Measurements from ENCODE around the gene G6PC2. TPM values are rescaled to one million over a fixed set of nuclear protein-coding genes. Genes with fewer than 3 reads are reported as not detected.
"Not testable (repeated sequence)": the region's sequence is repeated elsewhere in the genome, so short reads cannot be mapped to it uniquely, and the experiment has no call there.

The G6PC2 gene
- total RNA-seq, 2 experiments from 2014 or later, result not detected

DNA sequence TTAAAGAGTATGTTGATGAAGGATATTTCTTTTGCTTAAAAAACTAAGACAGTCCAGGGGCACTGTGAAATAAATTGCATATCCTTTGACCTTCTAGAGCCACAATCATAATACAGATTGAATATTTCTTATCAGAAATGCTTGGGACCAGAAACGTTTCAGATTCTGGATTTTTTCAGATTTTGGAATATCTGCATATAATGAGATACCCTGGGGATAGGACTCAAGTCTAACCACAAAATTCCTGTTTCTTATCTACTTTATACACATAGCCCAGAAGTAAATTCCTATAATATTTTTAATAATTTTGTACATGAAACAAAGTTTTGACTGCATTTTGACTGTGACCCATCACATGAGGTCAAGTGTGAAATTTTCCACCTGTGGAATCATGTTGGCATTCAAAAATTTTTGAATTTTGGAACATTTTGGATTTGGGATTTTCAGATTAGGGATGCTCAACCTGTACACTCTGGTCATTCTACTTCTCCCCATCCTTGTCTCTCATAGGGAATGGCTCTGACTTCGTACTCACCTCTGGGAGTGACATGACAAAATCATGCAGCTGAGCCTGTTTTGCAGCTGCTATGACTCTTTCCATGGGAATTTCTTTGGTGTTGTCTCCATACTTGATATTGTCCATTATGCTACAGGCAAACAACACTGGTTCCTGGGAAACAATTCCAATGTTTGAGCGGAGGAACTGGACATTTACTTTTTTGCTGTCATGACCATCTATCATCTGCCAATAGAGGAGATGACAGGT lies 25.7 kb downstream of the G6PC2 start:
- CTCF ChIA-PET, result interaction anchor here (0.5 kb wide), 1 partner anchor 137 kb away, joined by 3 read pairs; no protein-coding TSS in a partner anchor
- DNase-seq (no peak), ATAC-seq (no peak)
- Mint-ChIP-seq H3K27me3 (peaks cover 17% of the 10 kb centered on the region), H3K4me3 (no peak overlapping the region), H3K36me3 (ENCODE audit: low read depth) (no peaks in the 10 kb centered on the region), H3K9me3 (no peaks in the 10 kb centered on the region), H3K4me1 (ENCODE audit: low read depth) (no peaks in the 10 kb centered on the region), H3K27ac (no peak overlapping the region)
- TF ChIP-seq, protein P1, sequence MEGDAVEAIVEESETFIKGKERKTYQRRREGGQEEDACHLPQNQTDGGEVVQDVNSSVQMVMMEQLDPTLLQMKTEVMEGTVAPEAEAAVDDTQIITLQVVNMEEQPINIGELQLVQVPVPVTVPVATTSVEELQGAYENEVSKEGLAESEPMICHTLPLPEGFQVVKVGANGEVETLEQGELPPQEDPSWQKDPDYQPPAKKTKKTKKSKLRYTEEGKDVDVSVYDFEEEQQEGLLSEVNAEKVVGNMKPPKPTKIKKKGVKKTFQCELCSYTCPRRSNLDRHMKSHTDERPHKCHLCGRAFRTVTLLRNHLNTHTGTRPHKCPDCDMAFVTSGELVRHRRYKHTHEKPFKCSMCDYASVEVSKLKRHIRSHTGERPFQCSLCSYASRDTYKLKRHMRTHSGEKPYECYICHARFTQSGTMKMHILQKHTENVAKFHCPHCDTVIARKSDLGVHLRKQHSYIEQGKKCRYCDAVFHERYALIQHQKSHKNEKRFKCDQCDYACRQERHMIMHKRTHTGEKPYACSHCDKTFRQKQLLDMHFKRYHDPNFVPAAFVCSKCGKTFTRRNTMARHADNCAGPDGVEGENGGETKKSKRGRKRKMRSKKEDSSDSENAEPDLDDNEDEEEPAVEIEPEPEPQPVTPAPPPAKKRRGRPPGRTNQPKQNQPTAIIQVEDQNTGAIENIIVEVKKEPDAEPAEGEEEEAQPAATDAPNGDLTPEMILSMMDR (IDR thresholded peaks at IDR 0.05), result no peak
- intact Hi-C loops (cut with micrococcal nuclease), result no loop called here
- POLR2A ChIA-PET, result no interaction called here

DNA sequence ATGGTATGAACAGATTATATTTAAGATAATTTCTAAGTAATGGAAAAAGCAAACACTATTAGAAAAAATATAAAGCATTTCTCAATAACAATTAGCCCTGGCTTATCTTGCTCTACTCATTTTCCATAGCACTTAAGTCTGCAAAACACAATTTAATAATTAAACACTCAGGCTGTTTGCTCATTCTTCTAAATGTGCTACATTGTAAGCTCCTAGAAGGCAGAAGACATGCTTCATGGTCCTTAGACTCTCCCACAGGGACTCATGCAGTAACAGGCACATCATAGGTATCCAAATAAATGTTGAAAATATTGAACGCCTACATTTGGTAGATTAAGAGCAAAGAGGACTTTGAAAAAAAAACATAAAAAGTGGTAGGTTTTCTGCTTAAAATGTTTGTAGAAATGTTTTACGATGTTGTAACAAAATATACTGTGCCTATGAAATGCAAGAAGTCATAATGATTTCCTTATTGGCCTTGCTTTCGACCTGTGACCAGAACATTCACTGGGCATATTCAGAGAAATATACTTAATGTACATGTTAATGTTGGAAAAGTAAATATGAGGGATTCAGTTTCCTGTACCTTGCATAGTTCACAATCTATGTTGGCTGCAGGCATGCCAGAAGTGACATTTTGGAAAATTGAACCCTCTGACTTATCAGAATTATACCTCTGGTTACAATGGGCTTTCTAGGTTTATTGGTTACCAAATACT lies 27.2 kb downstream of the G6PC2 start:
- intact Hi-C loops (cut with micrococcal nuclease), result no loop called here
- peaks cover 12% of the 10 kb centered on the region for H3K27me3 Mint-ChIP-seq
- H3K9me3 Mint-ChIP-seq, result no peaks in the 10 kb centered on the region
- DNase-seq (no peak), ATAC-seq (no peak)
- H3K36me3 Mint-ChIP-seq (ENCODE audit: low read depth), result no peaks in the 10 kb centered on the region
- CTCF ChIA-PET, result no interaction called here
- TF ChIP-seq, protein P1 (IDR thresholded peaks at IDR 0.05), result no peak
- H3K27ac Mint-ChIP-seq, result no peak overlapping the region
- H3K4me1 Mint-ChIP-seq (ENCODE audit: low read depth), result no peaks in the 10 kb centered on the region
- H3K4me3 Mint-ChIP-seq, result no peak overlapping the region
- POLR2A ChIA-PET, result no interaction called here

DNA sequence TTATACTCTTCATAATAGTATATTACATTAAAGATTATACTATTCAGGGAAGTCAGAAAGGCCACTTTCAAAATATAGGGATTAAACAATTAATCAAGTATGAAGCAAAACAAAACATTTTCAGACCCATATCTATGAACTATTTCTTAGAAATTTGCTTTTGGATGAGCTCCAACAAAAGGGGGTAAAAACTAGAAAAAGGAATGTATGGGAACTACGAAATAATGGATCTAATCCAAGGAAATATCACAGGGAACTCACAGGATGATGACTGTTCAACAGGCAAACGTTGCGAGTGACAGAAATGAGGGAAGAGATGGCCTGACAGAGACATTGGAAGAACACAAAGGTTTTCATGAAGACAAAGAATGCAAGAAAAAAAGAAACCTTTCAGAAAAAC lies 27.9 kb downstream of the G6PC2 start:
- Mint-ChIP-seq H3K36me3 (ENCODE audit: low read depth) (no peaks in the 10 kb centered on the region), H3K27me3 (peaks cover 12% of the 10 kb centered on the region), H3K27ac (no peak overlapping the region), H3K4me1 (ENCODE audit: low read depth) (no peaks in the 10 kb centered on the region), H3K4me3 (no peak overlapping the region), H3K9me3 (no peaks in the 10 kb centered on the region)
- TF ChIP-seq, protein P1 (IDR thresholded peaks at IDR 0.05), result no peak
- DNase-seq (no peak), ATAC-seq (no peak)
- CTCF ChIA-PET, result no interaction called here
- intact Hi-C loops (cut with micrococcal nuclease), result no loop called here
- POLR2A ChIA-PET, result no interaction called here

DNA sequence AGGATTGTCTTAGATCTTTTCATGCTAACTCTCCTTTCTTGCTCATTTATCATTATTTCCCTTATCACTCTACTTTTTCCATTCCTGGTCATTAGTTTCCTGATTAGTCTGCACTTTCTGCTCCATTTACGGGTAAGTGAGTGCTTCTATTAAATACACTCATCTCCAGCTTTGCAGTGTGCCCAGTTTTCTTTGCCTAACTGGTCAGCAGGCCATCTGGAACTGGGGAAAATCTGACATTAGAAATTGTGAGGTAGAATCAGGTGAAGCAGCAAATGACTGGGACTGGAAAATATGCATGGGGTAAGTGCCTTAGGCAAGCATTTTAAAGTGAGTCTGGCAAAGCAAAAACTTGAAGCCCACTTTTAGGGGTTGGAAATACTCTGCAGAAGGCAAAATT lies 29.2 kb downstream of the G6PC2 start:
- no peaks in the 10 kb centered on the region for H3K4me1 Mint-ChIP-seq (ENCODE audit: low read depth)
- H3K27ac Mint-ChIP-seq, result no peak overlapping the region
- CTCF ChIA-PET, result interaction anchor here (2.0 kb wide), 1 partner anchor 9 kb away, joined by 6 read pairs; no protein-coding TSS in a partner anchor
- no peaks in the 10 kb centered on the region for H3K36me3 Mint-ChIP-seq (ENCODE audit: low read depth)
- intact Hi-C loops (cut with micrococcal nuclease), result no loop called here
- ATAC-seq (no peak), DNase-seq (no peak)
- H3K4me3 Mint-ChIP-seq, result no peak overlapping the region
- TF ChIP-seq, protein P1 (IDR thresholded peaks at IDR 0.05), result no peak
- H3K9me3 Mint-ChIP-seq, result no peaks in the 10 kb centered on the region
- POLR2A ChIA-PET, result interaction anchor here (1.1 kb wide), 1 partner anchor 9 kb away, joined by 3 read pairs; no protein-coding TSS in a partner anchor
- H3K27me3 Mint-ChIP-seq, result peaks cover 13% of the 10 kb centered on the region

DNA sequence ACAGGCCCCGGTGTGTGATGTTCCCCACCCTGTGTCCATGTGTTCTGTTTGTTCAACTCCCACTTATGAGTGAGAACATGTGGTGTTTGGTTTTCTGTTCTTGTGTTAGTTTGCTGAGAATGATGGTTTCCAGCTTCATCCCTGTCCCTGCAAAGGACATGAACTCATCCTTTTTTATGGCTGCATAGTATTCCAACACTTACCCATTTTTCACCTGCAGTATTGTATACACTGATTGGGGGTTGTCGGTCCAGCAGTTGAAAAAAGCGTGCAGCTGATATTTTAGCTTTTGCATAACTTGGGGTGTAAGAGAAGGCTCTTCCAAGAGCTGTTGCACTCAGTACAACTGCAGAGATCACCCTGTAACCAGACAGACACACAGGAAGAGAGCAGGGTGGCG lies 31.1 kb downstream of the G6PC2 start:
- intact Hi-C loops (cut with micrococcal nuclease); ATAC-seq; H3K4me3 Mint-ChIP-seq; DNase-seq; H3K9me3 Mint-ChIP-seq; H3K4me1 Mint-ChIP-seq (ENCODE audit: low read depth); H3K27ac Mint-ChIP-seq; H3K36me3 Mint-ChIP-seq (ENCODE audit: low read depth); H3K27me3 Mint-ChIP-seq; POLR2A ChIA-PET: not testable (repeated sequence)
- CTCF ChIA-PET, result interaction anchor here (0.6 kb wide), 1 partner anchor 11 kb away, joined by 3 read pairs; no protein-coding TSS in a partner anchor

All from activated CD8-positive, alpha-beta T cell treated with anti-CD3 and anti-CD28 coated beads for 36 hours (primary cell).